WI38 (cell line): ENCODE data around the gene CUL4B.

Experiments used
- H3K4me3 ChIP-seq: 2 replicates; pipeline ENCODE4 v1.5.1; 2011; ENCODE audit warnings: low read depth, mild to moderate bottlenecking, control low read depth, low read length
- CTCF ChIP-seq: IDR thresholded peaks from 2 replicates; pipeline ENCODE4 v1.5.1; 2012; ENCODE audit warnings: low read depth, mild to moderate bottlenecking, control low read depth, low read length

The CUL4B gene

GRCh38 chrX:120568609-120569008 is 7.8 kb upstream of the CUL4B start:
- H3K4me3 ChIP-seq = no peak overlapping the region
- TF ChIP-seq CTCF = no peak

GRCh38 chrX:120568035-120568434 is 7.3 kb upstream of the CUL4B start:
- no peak for TF ChIP-seq CTCF
- H3K4me3 ChIP-seq = no peak overlapping the region

GRCh38 chrX:120566817-120567216 is 6.1 kb upstream of the CUL4B start:
- TF ChIP-seq CTCF = no peak

GRCh38 chrX:120564925-120565324 is 4.2 kb upstream of the CUL4B start:
- no peak overlapping the region for H3K4me3 ChIP-seq
- no peak for TF ChIP-seq CTCF

More at GRCh38 chrX:120566817-120567216, 6.1 kb upstream of the CUL4B start:
- H3K4me3 ChIP-seq = no peak overlapping the region

GRCh38 chrX:120562569-120562926 is 1.8 kb upstream of the CUL4B start:
- TF ChIP-seq CTCF = no peak
- H3K4me3 ChIP-seq = no peak overlapping the region; the same call in 1 of the 2 replicates

- no peak for TF ChIP-seq CTCF
- H3K4me3 ChIP-seq = peak overlapping the region; percentile 62
Measured at GRCh38 chrX:120561634-120562568, 1.1 kb upstream of the CUL4B start.

GRCh38 chrX:120560405-120560841 is 339 bp downstream of the CUL4B start:
- TF ChIP-seq CTCF = no peak
- H3K4me3 ChIP-seq = peak overlapping the region; percentile 71
